ENCODE data around the gene ARHGAP24. TPM values are rescaled to one million over a fixed set of nuclear protein-coding genes. Genes with fewer than 3 reads are reported as not detected.

The ARHGAP24 gene
- total and polyA plus RNA-seq, 5 donors from 2014 or later: 0.14 to 0.53 (median 0.35) TPM; not detected in 2

GRCh38 chr4:85751866-85752265 lies 276.9 kb downstream of the ARHGAP24 start:
- no peaks in the 10 kb centered on the region for H3K36me3 Mint-ChIP-seq
- no peaks in the 10 kb centered on the region for H3K27me3 Mint-ChIP-seq
- no peak for DNase-seq
- Histone ChIP-seq H3K27ac (ENCODE audit: insufficient read depth, low read length, poor library complexity, severe bottlenecking) (no peak overlapping the region), H3K9me3 (ENCODE audit: control insufficient read depth in 2 of 2, low read length in 2 of 2) (no peaks in the 10 kb centered on the region), H3K36me3 (ENCODE audit: control insufficient read depth, insufficient read depth, low read length) (no peaks in the 10 kb centered on the region), H3K4me1 (ENCODE audit: control insufficient read depth, insufficient read depth, low read length, poor library complexity, severe bottlenecking) (no peaks in the 10 kb centered on the region), H3K27me3 (ENCODE audit: control insufficient read depth, insufficient read depth, low read length) (no peaks in the 10 kb centered on the region), H3K4me3 (ENCODE audit: low read depth, low read length) (no peak overlapping the region)
- H3K4me1 Mint-ChIP-seq: no peaks in the 10 kb centered on the region
- peaks cover 0 to 3% (median 0%) of the 10 kb centered on the region in 7 donors for H3K9me3 Mint-ChIP-seq
- no peak overlapping the region for H3K4me3 Mint-ChIP-seq
- ATAC-seq (ENCODE audit: low read depth in 2 of 2): no peak
- H3K27ac Mint-ChIP-seq: no peak overlapping the region

- no peaks in the 10 kb centered on the region for H3K27me3 ChIP-seq (ENCODE audit: control insufficient read depth, insufficient read depth, low read length)
- no peaks in the 10 kb centered on the region for H3K4me1 ChIP-seq (ENCODE audit: control insufficient read depth, insufficient read depth, low read length, poor library complexity, severe bottlenecking)
- Mint-ChIP-seq H3K4me1 (no peaks in the 10 kb centered on the region), H3K9me3 (peaks cover 0 to 4% (median 1%) of the 10 kb centered on the region in 7 donors), H3K27me3 (no peaks in the 10 kb centered on the region), H3K4me3 (no peak overlapping the region), H3K36me3 (no peaks in the 10 kb centered on the region), H3K27ac (no peak overlapping the region)
- no peaks in the 10 kb centered on the region for H3K9me3 ChIP-seq (ENCODE audit: control insufficient read depth in 2 of 2, low read length in 2 of 2)
- H3K27ac ChIP-seq (ENCODE audit: insufficient read depth, low read length, poor library complexity, severe bottlenecking): no peak overlapping the region
- H3K36me3 ChIP-seq (ENCODE audit: control insufficient read depth, insufficient read depth, low read length): no peaks in the 10 kb centered on the region
- H3K4me3 ChIP-seq (ENCODE audit: low read depth, low read length): no peak overlapping the region
- DNase-seq (no peak), ATAC-seq (ENCODE audit: low read depth in 2 of 2) (no peak)
Measured at GRCh38 chr4:85755285-85755684, 280.3 kb downstream of the ARHGAP24 start.

GRCh38 chr4:85756938-85757337 lies 282.0 kb downstream of the ARHGAP24 start:
- Histone ChIP-seq H3K4me1 (ENCODE audit: control insufficient read depth, insufficient read depth, low read length, poor library complexity, severe bottlenecking) (no peaks in the 10 kb centered on the region), H3K27me3 (ENCODE audit: control insufficient read depth, insufficient read depth, low read length) (no peaks in the 10 kb centered on the region)

GRCh38 chr4:85759388-85759787 lies 284.4 kb downstream of the ARHGAP24 start:
- Histone ChIP-seq H3K27me3 (ENCODE audit: control insufficient read depth, insufficient read depth, low read length) (no peaks in the 10 kb centered on the region), H3K27ac (ENCODE audit: insufficient read depth, low read length, poor library complexity, severe bottlenecking) (no peak overlapping the region), H3K4me1 (ENCODE audit: control insufficient read depth, insufficient read depth, low read length, poor library complexity, severe bottlenecking) (no peaks in the 10 kb centered on the region), H3K9me3 (ENCODE audit: control insufficient read depth in 2 of 2, low read length in 2 of 2) (no peaks in the 10 kb centered on the region), H3K4me3 (ENCODE audit: low read depth, low read length) (no peak overlapping the region), H3K36me3 (ENCODE audit: control insufficient read depth, insufficient read depth, low read length) (no peaks in the 10 kb centered on the region)
- no peak overlapping the region for H3K27ac Mint-ChIP-seq
- H3K27me3 Mint-ChIP-seq: no peaks in the 10 kb centered on the region
- no peaks in the 10 kb centered on the region for H3K36me3 Mint-ChIP-seq
- no peaks in the 10 kb centered on the region for H3K4me1 Mint-ChIP-seq
- no peak overlapping the region for H3K4me3 Mint-ChIP-seq
- peaks cover 0 to 4% (median 0%) of the 10 kb centered on the region in 7 donors for H3K9me3 Mint-ChIP-seq
- DNase-seq (no peak), ATAC-seq (ENCODE audit: low read depth in 2 of 2) (no peak)

More at GRCh38 chr4:85756938-85757337, 282.0 kb downstream of the ARHGAP24 start:
- Mint-ChIP-seq H3K27me3 (no peaks in the 10 kb centered on the region), H3K4me3 (no peak overlapping the region), H3K4me1 (no peaks in the 10 kb centered on the region), H3K9me3 (peaks cover 0 to 4% (median 1%) of the 10 kb centered on the region in 7 donors), H3K27ac (no peak overlapping the region), H3K36me3 (no peaks in the 10 kb centered on the region)
- no peak for ATAC-seq (ENCODE audit: low read depth in 2 of 2)
- H3K4me3 ChIP-seq (ENCODE audit: low read depth, low read length): no peak overlapping the region
- no peak for DNase-seq
- H3K27ac ChIP-seq (ENCODE audit: insufficient read depth, low read length, poor library complexity, severe bottlenecking): no peak overlapping the region
- no peaks in the 10 kb centered on the region for H3K9me3 ChIP-seq (ENCODE audit: control insufficient read depth in 2 of 2, low read length in 2 of 2)
- H3K36me3 ChIP-seq (ENCODE audit: control insufficient read depth, insufficient read depth, low read length): no peaks in the 10 kb centered on the region

- H3K4me1 ChIP-seq (ENCODE audit: control insufficient read depth, insufficient read depth, low read length, poor library complexity, severe bottlenecking): no peaks in the 10 kb centered on the region
- H3K27me3 Mint-ChIP-seq: no peaks in the 10 kb centered on the region
- no peak overlapping the region for H3K27ac Mint-ChIP-seq
- no peaks in the 10 kb centered on the region for H3K9me3 ChIP-seq (ENCODE audit: control insufficient read depth in 2 of 2, low read length in 2 of 2)
- H3K9me3 Mint-ChIP-seq: peaks cover 0 to 4% (median 0%) of the 10 kb centered on the region in 7 donors
- no peaks in the 10 kb centered on the region for H3K4me1 Mint-ChIP-seq
- no peaks in the 10 kb centered on the region for H3K36me3 Mint-ChIP-seq
- no peaks in the 10 kb centered on the region for H3K27me3 ChIP-seq (ENCODE audit: control insufficient read depth, insufficient read depth, low read length)
- H3K4me3 ChIP-seq (ENCODE audit: low read depth, low read length): no peak overlapping the region
- no peak for DNase-seq
- ATAC-seq (ENCODE audit: low read depth in 2 of 2): no peak
- no peaks in the 10 kb centered on the region for H3K36me3 ChIP-seq (ENCODE audit: control insufficient read depth, insufficient read depth, low read length)
- H3K4me3 Mint-ChIP-seq: no peak overlapping the region
- no peak overlapping the region for H3K27ac ChIP-seq (ENCODE audit: insufficient read depth, low read length, poor library complexity, severe bottlenecking)
Measured at GRCh38 chr4:85760511-85760910, 285.6 kb downstream of the ARHGAP24 start.

- no peaks in the 10 kb centered on the region for H3K4me1 Mint-ChIP-seq
- H3K4me3 Mint-ChIP-seq: no peak overlapping the region
- H3K4me1 ChIP-seq (ENCODE audit: control insufficient read depth, insufficient read depth, low read length, poor library complexity, severe bottlenecking): no peaks in the 10 kb centered on the region
- H3K9me3 Mint-ChIP-seq: peaks cover 0 to 4% (median 0%) of the 10 kb centered on the region in 7 donors
- no peaks in the 10 kb centered on the region for H3K9me3 ChIP-seq (ENCODE audit: control insufficient read depth in 2 of 2, low read length in 2 of 2)
- ATAC-seq (ENCODE audit: low read depth in 2 of 2) (no peak), DNase-seq (no peak)
- H3K27ac Mint-ChIP-seq: no peak overlapping the region
- H3K4me3 ChIP-seq (ENCODE audit: low read depth, low read length): no peak overlapping the region
- H3K27me3 ChIP-seq (ENCODE audit: control insufficient read depth, insufficient read depth, low read length): no peaks in the 10 kb centered on the region
- no peaks in the 10 kb centered on the region for H3K27me3 Mint-ChIP-seq
- no peaks in the 10 kb centered on the region for H3K36me3 ChIP-seq (ENCODE audit: control insufficient read depth, insufficient read depth, low read length)
- H3K36me3 Mint-ChIP-seq: no peaks in the 10 kb centered on the region
- H3K27ac ChIP-seq (ENCODE audit: insufficient read depth, low read length, poor library complexity, severe bottlenecking): no peak overlapping the region
Measured at GRCh38 chr4:85761803-85762528, 287.0 kb downstream of the ARHGAP24 start.

GRCh38 chr4:85762529-85762871 lies 287.6 kb downstream of the ARHGAP24 start:
- no peaks in the 10 kb centered on the region for H3K27me3 Mint-ChIP-seq
- H3K36me3 Mint-ChIP-seq: no peaks in the 10 kb centered on the region
- Histone ChIP-seq H3K4me1 (ENCODE audit: control insufficient read depth, insufficient read depth, low read length, poor library complexity, severe bottlenecking) (no peaks in the 10 kb centered on the region), H3K27me3 (ENCODE audit: control insufficient read depth, insufficient read depth, low read length) (no peaks in the 10 kb centered on the region), H3K9me3 (ENCODE audit: control insufficient read depth in 2 of 2, low read length in 2 of 2) (no peaks in the 10 kb centered on the region), H3K4me3 (ENCODE audit: low read depth, low read length) (no peak overlapping the region), H3K36me3 (ENCODE audit: control insufficient read depth, insufficient read depth, low read length) (no peaks in the 10 kb centered on the region), H3K27ac (ENCODE audit: insufficient read depth, low read length, poor library complexity, severe bottlenecking) (no peak overlapping the region)
- no peak for DNase-seq
- peaks cover 0 to 4% (median 0%) of the 10 kb centered on the region in 7 donors for H3K9me3 Mint-ChIP-seq
- ATAC-seq (ENCODE audit: low read depth in 2 of 2): no peak
- H3K27ac Mint-ChIP-seq: no peak overlapping the region
- H3K4me3 Mint-ChIP-seq: no peak overlapping the region
- no peaks in the 10 kb centered on the region for H3K4me1 Mint-ChIP-seq

GRCh38 chr4:85763202-85763601 lies 288.3 kb downstream of the ARHGAP24 start:
- ATAC-seq (ENCODE audit: low read depth in 2 of 2) (no peak), DNase-seq (no peak)
- H3K36me3 Mint-ChIP-seq: no peaks in the 10 kb centered on the region
- no peak overlapping the region for H3K27ac ChIP-seq (ENCODE audit: insufficient read depth, low read length, poor library complexity, severe bottlenecking)
- no peak overlapping the region for H3K4me3 Mint-ChIP-seq
- H3K9me3 ChIP-seq (ENCODE audit: control insufficient read depth in 2 of 2, low read length in 2 of 2): no peaks in the 10 kb centered on the region
- no peaks in the 10 kb centered on the region for H3K27me3 ChIP-seq (ENCODE audit: control insufficient read depth, insufficient read depth, low read length)
- no peak overlapping the region for H3K4me3 ChIP-seq (ENCODE audit: low read depth, low read length)
- H3K9me3 Mint-ChIP-seq: peaks cover 0 to 4% (median 0%) of the 10 kb centered on the region in 7 donors
- no peak overlapping the region for H3K27ac Mint-ChIP-seq
- no peaks in the 10 kb centered on the region for H3K27me3 Mint-ChIP-seq
- no peaks in the 10 kb centered on the region for H3K4me1 Mint-ChIP-seq
- H3K4me1 ChIP-seq (ENCODE audit: control insufficient read depth, insufficient read depth, low read length, poor library complexity, severe bottlenecking): no peaks in the 10 kb centered on the region
- H3K36me3 ChIP-seq (ENCODE audit: control insufficient read depth, insufficient read depth, low read length): no peaks in the 10 kb centered on the region

Measured in CD4-positive, CD25-positive, alpha-beta regulatory T cell (primary cell).